Measurements from ENCODE around the gene SFI1.
A peak's percentile ranks its signal among the peaks of the same experiment; 100 is the strongest.

SFI1 gene

GRCh38 chr22:31646186-31647019 lies 150.1 kb downstream of the SFI1 start:
- no peaks in the 10 kb centered on the region for H3K27me3 Mint-ChIP-seq (ENCODE audit: low read depth)
- peaks cover 40% of the 10 kb centered on the region for H3K36me3 Mint-ChIP-seq (ENCODE audit: low read depth)
- no peaks in the 10 kb centered on the region for H3K9me3 Mint-ChIP-seq
- TF ChIP-seq CTCF (IDR thresholded peaks at IDR 0.05; ENCODE audit: unreplicated experiment in 3 of 3), result no peak
- no peaks in the 10 kb centered on the region for H3K4me1 Mint-ChIP-seq
- H3K4me3 Mint-ChIP-seq, result no peak overlapping the region
- peak overlapping the region in 1 of 3 experiments; percentile 41 for H3K27ac Mint-ChIP-seq

- Mint-ChIP-seq H3K27ac (no peak overlapping the region), H3K4me1 (no peaks in the 10 kb centered on the region), H3K4me3 (no peak overlapping the region), H3K9me3 (no peaks in the 10 kb centered on the region), H3K27me3 (ENCODE audit: low read depth) (no peaks in the 10 kb centered on the region), H3K36me3 (ENCODE audit: low read depth) (peaks cover 37% of the 10 kb centered on the region)
- no peak for TF ChIP-seq CTCF (IDR thresholded peaks at IDR 0.05; ENCODE audit: unreplicated experiment in 3 of 3)
Observed at GRCh38 chr22:31647066-31647465, 150.7 kb downstream of the SFI1 start.

- no peak overlapping the region for H3K27ac Mint-ChIP-seq
- no peaks in the 10 kb centered on the region for H3K4me1 Mint-ChIP-seq
Observed at GRCh38 chr22:31647523-31648320, 151.4 kb downstream of the SFI1 start.

GRCh38 chr22:31650391-31650790 lies 154.1 kb downstream of the SFI1 start:
- Mint-ChIP-seq H3K4me1 (no peaks in the 10 kb centered on the region), H3K9me3 (no peaks in the 10 kb centered on the region), H3K27me3 (ENCODE audit: low read depth) (no peaks in the 10 kb centered on the region), H3K4me3 (no peak overlapping the region), H3K36me3 (ENCODE audit: low read depth) (peaks cover 29% of the 10 kb centered on the region), H3K27ac (peak overlapping the region in 1 of 3 experiments; percentile 19)
- no peak for TF ChIP-seq CTCF (IDR thresholded peaks at IDR 0.05; ENCODE audit: unreplicated experiment in 3 of 3)

More at GRCh38 chr22:31647523-31648320, 151.4 kb downstream of the SFI1 start:
- Mint-ChIP-seq H3K4me3 (no peak overlapping the region), H3K36me3 (ENCODE audit: low read depth) (peaks cover 36% of the 10 kb centered on the region), H3K9me3 (no peaks in the 10 kb centered on the region), H3K27me3 (ENCODE audit: low read depth) (no peaks in the 10 kb centered on the region)
- TF ChIP-seq CTCF (IDR thresholded peaks at IDR 0.05; ENCODE audit: unreplicated experiment in 3 of 3), result no peak

GRCh38 chr22:31651664-31652063 lies 155.3 kb downstream of the SFI1 start:
- TF ChIP-seq CTCF (IDR thresholded peaks at IDR 0.05; ENCODE audit: unreplicated experiment in 3 of 3), result no peak
- H3K4me1 Mint-ChIP-seq, result no peaks in the 10 kb centered on the region
- H3K4me3 Mint-ChIP-seq, result no peak overlapping the region
- H3K27me3 Mint-ChIP-seq (ENCODE audit: low read depth), result no peaks in the 10 kb centered on the region
- H3K27ac Mint-ChIP-seq, result no peak overlapping the region
- no peaks in the 10 kb centered on the region for H3K9me3 Mint-ChIP-seq
- peaks cover 24% of the 10 kb centered on the region for H3K36me3 Mint-ChIP-seq (ENCODE audit: low read depth)
